ENCODE results near the gene ZNF346.

The ZNF346 gene

GRCh38 chr5:177018341-177018740 is 4.2 kb upstream of the ZNF346 start:
- Histone ChIP-seq H3K36me3 (ENCODE audit: insufficient read depth, low read length) (no peaks in the 10 kb centered on the region), H3K4me3 (ENCODE audit: low read length, poor library complexity, severe bottlenecking) (no peak overlapping the region), H3K9me3 (ENCODE audit: insufficient read depth, low read depth, low read length) (no peaks in the 10 kb centered on the region), H3K9ac (ENCODE audit: low read depth, low read length, poor library complexity, severe bottlenecking) (no peak overlapping the region), H3K4me1 (ENCODE audit: insufficient read depth, low read length, poor library complexity, severe bottlenecking) (peaks cover 6% of the 10 kb centered on the region), H3K9me2 (replicated peaks; ENCODE audit: low read depth, low read length) (no peaks in the 10 kb centered on the region), H3K79me2 (ENCODE audit: insufficient read depth, low read length) (peaks cover 21% of the 10 kb centered on the region), H3K27me3 (ENCODE audit: insufficient read depth, low read length, poor library complexity, severe bottlenecking) (no peaks in the 10 kb centered on the region), H4K20me1 (ENCODE audit: insufficient read depth, low read length, poor library complexity, severe bottlenecking) (no peaks in the 10 kb centered on the region), H3F3A (ENCODE audit: low read depth) (no peaks in the 10 kb centered on the region), H2AFZ (ENCODE audit: low read length) (no peak overlapping the region), H3K4me2 (ENCODE audit: low read depth, low read length, poor library complexity, severe bottlenecking) (no peak overlapping the region)
- no peak for TF ChIP-seq CTCF (conservative IDR thresholded peaks at IDR 0.05; ENCODE audit: low read length)
- no peak for TF ChIP-seq EZH2phosphoT487 (IDR thresholded peaks at IDR 0.05; ENCODE audit: borderline replicate concordance)

- no peaks in the 10 kb centered on the region for H3K27me3 ChIP-seq (ENCODE audit: insufficient read depth, low read length, poor library complexity, severe bottlenecking)
- H2AFZ ChIP-seq (ENCODE audit: low read length): no peak overlapping the region
- no peak overlapping the region for H3K9ac ChIP-seq (ENCODE audit: low read depth, low read length, poor library complexity, severe bottlenecking)
- H3K4me3 ChIP-seq (ENCODE audit: low read length, poor library complexity, severe bottlenecking): no peak overlapping the region
- peaks cover 24% of the 10 kb centered on the region for H3K79me2 ChIP-seq (ENCODE audit: insufficient read depth, low read length)
- TF ChIP-seq EZH2phosphoT487 (IDR thresholded peaks at IDR 0.05; ENCODE audit: borderline replicate concordance) (no peak), CTCF (conservative IDR thresholded peaks at IDR 0.05; ENCODE audit: low read length) (no peak)
- peaks cover 11% of the 10 kb centered on the region for H3K4me1 ChIP-seq (ENCODE audit: insufficient read depth, low read length, poor library complexity, severe bottlenecking)
- no peaks in the 10 kb centered on the region for H4K20me1 ChIP-seq (ENCODE audit: insufficient read depth, low read length, poor library complexity, severe bottlenecking)
- H3K9me2 ChIP-seq (replicated peaks; ENCODE audit: low read depth, low read length): no peaks in the 10 kb centered on the region
- H3F3A ChIP-seq (ENCODE audit: low read depth): no peaks in the 10 kb centered on the region
- H3K36me3 ChIP-seq (ENCODE audit: insufficient read depth, low read length): no peaks in the 10 kb centered on the region
- H3K4me2 ChIP-seq (ENCODE audit: low read depth, low read length, poor library complexity, severe bottlenecking): no peak overlapping the region
- H3K9me3 ChIP-seq (ENCODE audit: insufficient read depth, low read depth, low read length): no peaks in the 10 kb centered on the region
These were observed 2.5 kb upstream of the ZNF346 start for GRCh38 chr5:177020033-177020432.

GRCh38 chr5:177023303-177023664 is 788 bp downstream of the ZNF346 start:
- no peak for TF ChIP-seq CTCF (conservative IDR thresholded peaks at IDR 0.05; ENCODE audit: low read length)
- no peak for TF ChIP-seq EZH2phosphoT487 (IDR thresholded peaks at IDR 0.05; ENCODE audit: borderline replicate concordance)
- H3K9me3 ChIP-seq (ENCODE audit: insufficient read depth, low read depth, low read length): no peaks in the 10 kb centered on the region
- H3K79me2 ChIP-seq (ENCODE audit: insufficient read depth, low read length): peaks cover 24% of the 10 kb centered on the region
- peaks cover 14% of the 10 kb centered on the region for H3K4me1 ChIP-seq (ENCODE audit: insufficient read depth, low read length, poor library complexity, severe bottlenecking)
- H3F3A ChIP-seq (ENCODE audit: low read depth): no peaks in the 10 kb centered on the region
- no peaks in the 10 kb centered on the region for H3K36me3 ChIP-seq (ENCODE audit: insufficient read depth, low read length)
- H3K9ac ChIP-seq (ENCODE audit: low read depth, low read length, poor library complexity, severe bottlenecking): peak overlapping the region; percentile 89
- no peaks in the 10 kb centered on the region for H4K20me1 ChIP-seq (ENCODE audit: insufficient read depth, low read length, poor library complexity, severe bottlenecking)
- peak overlapping the region; percentile 69 for H3K4me2 ChIP-seq (ENCODE audit: low read depth, low read length, poor library complexity, severe bottlenecking)
- no peaks in the 10 kb centered on the region for H3K27me3 ChIP-seq (ENCODE audit: insufficient read depth, low read length, poor library complexity, severe bottlenecking)
- peak overlapping the region; percentile 99; the same call in 1 of the 2 replicates for H2AFZ ChIP-seq (ENCODE audit: low read length)
- no peaks in the 10 kb centered on the region for H3K9me2 ChIP-seq (replicated peaks; ENCODE audit: low read depth, low read length)
- H3K4me3 ChIP-seq (ENCODE audit: low read length, poor library complexity, severe bottlenecking): peak overlapping the region; percentile 96

Data from Loucy (cell line).